SKM-1 (cell line): Measurements from ENCODE around the gene CDK2AP2.
A peak's percentile ranks its signal among the peaks of the same experiment; 100 is the strongest.
"Not testable (repeated sequence)": the region's sequence is repeated elsewhere in the genome, so short reads cannot be mapped to it uniquely, and the experiment has no call there.

Source experiments
- DNase-seq: peaks from one replicate; lab custom pipeline; 2025; ENCODE audit not compliant: unreplicated experiment; lab: John Stamatoyannopoulos, UW

CDK2AP2 gene

DNA sequence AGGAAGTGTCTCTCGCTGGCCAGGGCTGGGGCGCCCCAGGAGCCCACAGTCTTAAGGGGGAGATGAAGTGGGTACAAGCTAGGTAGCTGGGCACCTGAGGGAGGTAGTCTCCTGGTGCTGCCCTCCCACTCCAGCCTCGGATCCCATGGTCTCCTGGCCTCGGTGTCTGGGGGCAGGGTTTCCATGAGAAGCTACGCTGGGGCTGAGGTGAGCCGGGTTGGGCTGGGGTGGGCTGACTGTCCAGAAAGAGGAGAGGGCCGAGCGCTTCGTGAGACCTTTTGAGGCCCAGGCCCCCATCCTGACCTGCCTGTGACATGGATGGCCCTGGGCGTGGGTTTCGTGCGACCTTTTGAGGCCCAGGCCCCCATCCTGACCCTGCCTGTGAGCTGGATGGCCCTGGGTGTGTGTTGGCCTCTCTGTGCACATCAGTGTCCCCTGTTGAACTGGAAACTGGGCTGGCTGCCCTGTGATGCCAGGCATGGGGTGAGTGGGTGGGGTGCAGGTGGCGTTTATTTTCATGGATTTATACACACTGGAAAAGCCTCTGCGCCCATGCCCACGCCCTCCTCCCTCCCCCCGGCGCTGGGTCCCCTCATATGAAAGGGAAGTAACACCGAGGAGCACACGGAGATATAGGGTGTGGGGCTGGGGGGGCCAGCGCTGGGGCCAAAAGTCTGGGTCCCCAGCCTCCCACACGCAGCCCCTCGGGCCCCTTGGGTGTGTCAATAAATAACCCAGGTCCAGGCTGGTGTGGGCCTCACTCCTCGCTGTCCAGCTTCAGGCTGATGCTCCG lies 16.5 kb downstream of the CDK2AP2 start:
- DNase-seq, result no peak

DNA sequence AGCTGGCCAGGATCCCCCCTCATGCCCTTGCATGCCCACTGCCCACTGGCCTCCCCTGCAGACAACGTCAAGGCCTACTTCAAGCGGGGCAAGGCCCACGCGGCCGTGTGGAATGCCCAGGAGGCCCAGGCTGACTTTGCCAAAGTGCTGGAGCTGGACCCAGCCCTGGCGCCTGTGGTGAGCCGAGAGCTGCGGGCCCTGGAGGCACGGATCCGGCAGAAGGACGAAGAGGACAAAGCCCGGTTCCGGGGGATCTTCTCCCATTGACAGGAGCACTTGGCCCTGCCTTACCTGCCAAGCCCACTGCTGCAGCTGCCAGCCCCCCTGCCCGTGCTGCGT lies 17.3 kb downstream of the CDK2AP2 start:
- DNase-seq, result no peak

DNA sequence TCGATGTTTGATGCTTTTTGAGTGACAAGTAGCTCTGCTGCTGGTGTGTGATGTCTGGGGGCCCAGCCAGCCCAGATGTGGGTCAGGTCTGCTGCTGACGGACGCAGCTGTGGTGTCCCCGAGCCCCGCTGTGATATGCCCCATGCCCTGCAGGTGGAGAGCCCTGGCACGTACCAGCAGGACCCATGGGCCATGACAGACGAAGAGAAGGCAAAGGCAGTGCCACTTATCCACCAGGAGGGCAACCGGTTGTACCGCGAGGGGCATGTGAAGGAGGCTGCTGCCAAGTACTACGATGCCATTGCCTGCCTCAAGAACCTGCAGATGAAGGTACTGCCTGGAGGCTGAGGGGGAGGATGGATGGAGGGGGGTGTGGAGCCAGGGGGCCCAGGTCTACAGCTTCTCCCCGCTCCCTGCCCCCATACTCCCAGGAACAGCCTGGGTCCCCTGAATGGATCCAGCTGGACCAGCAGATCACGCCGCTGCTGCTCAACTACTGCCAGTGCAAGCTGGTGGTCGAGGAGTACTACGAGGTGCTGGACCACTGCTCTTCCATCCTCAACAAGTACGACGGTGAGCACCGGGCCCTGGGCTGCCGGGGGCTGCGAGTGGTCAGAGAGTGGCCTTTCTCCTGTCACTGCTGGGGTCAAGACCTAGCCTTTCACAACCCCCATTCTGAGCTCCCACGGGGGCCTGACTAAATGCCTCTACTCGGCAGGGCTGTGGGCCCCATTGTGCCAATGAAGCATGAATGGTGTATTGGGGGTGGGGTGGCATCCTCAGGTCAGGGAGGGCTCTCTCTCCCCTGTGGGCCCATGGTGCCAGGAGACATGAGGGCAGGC lies 17.9 kb downstream of the CDK2AP2 start:
- no peak for DNase-seq

DNA sequence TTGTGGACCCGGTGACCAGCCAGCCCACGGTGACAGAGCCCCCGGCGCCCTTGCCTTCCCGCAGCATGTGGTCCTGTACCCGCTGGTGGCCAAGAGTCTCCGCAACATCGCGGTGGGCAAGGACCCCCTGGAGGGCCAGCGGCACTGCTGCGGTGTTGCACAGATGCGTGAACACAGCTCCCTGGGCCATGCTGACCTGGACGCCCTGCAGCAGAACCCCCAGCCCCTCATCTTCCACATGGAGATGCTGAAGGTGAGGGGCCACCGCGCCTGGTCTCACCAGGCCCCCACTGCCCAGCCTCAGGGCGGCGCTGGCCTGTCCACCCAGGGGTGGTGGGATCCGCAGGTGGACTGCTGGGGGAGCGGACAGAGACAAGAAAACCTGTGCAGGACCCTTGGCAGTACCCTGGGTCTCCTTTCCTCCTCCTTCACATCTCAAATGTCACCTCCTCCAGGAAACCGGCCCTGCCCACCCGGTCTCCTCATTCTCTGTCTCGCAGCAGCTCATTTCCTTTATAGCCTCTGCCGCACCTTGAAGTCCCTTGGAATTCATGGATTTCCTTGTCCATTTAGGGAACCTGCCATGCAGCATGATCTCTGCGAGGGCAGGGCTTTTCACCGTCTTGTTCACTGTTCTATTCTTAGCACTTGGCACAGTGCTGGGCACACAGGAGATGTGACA lies 18.6 kb downstream of the CDK2AP2 start:
- no peak for DNase-seq

DNA sequence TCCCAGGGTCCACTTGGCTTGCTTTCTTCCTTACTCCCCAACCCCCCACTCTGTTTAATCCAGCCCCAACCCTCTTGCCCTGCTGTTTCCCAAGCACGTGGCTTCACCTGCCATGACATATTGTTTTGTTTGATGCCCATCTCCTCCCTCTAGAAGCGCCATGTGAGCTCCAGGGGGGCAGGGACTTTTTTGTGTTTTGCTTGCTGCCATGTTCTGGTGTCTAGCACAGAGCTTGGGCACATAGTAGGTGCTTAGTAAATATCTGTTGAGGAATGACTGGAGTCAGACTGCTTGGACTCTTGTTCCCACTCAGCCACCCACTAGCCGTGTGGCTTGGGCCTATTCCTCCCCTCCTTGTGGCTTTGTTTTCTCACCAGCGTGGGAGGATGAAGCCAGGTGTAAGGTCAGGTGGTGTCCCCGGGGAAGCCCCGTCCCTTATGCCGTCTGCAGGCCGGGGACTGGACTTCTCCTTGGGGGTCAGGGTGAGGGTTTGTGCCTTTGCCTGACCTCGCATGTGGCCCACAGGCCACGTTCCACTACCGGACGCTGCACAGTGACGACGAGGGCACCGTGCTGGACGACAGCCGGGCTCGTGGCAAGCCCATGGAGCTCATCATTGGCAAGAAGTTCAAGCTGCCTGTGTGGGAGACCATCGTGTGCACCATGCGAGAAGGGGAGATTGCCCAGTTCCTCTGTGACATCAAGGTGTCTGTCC lies 21.3 kb downstream of the CDK2AP2 start:
- DNase-seq, result no peak

DNA sequence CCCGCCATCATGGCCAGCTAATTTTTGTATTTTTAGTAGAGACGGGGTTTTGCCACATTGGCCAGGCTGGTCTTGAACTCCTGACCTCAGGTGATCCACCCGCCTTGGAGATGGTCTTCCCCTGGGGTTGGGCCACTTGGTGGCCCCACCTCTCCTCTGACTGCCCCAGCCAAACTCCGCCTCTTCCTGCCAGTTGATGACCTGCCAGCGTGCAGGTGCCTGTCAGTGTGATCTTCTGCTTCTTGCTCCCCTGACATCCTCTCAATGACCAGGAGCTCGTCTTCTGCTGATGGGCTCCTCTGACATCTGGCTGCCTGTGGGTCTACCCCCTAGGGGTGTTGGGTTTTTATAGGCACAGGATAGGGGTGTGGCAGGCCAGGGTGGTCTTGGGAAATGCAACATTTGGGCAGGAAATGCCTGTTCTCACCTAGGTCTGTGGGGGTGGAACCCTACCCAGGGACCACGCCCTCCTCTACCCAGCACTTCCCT lies 22.0 kb downstream of the CDK2AP2 start:
- not testable (repeated sequence) for DNase-seq

DNA sequence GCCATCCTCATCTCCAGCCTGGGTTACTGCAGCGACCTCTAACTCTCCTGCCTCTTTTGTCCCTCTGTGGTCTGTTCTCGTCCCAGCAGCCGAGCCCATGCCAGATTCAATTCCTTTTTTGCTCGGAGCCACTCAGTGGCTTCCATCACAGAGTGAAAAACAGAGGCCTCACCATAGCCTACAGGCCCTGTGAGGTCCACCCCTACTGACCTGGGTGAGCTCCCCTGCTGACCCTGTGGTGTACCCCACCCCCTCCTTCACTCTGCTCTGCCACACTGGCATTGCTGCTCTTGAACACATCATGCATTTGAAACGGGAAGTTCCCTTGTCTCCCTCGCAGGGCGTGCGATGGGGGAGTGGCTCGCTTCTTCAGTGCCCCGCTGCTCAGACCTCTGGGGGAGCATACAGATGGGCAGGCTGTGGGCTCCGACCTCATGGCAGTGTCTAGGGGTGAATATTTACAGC lies 23.1 kb downstream of the CDK2AP2 start:
- DNase-seq, result peak; percentile 14

DNA sequence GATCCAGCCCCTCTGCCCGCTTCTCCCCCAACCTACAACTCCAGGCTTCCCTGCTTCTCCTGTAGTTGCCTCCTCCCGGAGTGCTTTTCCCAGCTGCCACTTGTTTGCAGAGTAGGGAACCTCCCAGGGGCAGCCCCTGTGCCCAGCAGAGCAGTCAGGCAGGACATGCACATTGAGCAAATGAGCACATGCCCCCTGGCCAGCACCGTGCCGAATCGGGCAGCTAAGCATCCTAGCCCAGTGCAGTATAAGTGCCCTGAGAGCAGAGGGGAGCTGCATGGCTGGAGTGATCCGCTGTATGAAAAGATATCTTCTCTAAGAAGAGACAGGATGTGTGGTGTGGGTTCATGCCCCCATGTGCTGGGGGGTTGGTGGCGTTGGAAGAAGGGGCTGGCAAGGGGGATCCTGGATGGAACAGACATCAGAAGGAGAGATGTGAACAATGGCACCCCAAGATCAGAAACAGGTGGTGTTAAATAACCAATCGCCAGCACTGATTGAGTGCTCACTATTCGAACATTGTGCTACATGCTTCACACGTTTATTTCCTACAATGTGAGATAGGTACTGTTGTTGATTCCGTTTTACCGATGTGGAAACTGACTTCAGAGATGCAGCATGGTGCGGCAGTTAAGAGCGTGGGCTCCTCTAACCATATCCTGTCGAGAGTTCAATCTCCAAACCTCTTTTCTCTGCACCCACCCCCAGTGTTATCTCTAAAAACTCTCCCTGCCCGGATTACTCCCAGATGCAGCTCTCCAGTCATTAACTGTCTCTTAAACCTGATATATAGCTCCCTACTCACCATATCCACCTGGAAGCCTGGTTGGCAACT lies 23.9 kb downstream of the CDK2AP2 start:
- DNase-seq, result no peak

DNA sequence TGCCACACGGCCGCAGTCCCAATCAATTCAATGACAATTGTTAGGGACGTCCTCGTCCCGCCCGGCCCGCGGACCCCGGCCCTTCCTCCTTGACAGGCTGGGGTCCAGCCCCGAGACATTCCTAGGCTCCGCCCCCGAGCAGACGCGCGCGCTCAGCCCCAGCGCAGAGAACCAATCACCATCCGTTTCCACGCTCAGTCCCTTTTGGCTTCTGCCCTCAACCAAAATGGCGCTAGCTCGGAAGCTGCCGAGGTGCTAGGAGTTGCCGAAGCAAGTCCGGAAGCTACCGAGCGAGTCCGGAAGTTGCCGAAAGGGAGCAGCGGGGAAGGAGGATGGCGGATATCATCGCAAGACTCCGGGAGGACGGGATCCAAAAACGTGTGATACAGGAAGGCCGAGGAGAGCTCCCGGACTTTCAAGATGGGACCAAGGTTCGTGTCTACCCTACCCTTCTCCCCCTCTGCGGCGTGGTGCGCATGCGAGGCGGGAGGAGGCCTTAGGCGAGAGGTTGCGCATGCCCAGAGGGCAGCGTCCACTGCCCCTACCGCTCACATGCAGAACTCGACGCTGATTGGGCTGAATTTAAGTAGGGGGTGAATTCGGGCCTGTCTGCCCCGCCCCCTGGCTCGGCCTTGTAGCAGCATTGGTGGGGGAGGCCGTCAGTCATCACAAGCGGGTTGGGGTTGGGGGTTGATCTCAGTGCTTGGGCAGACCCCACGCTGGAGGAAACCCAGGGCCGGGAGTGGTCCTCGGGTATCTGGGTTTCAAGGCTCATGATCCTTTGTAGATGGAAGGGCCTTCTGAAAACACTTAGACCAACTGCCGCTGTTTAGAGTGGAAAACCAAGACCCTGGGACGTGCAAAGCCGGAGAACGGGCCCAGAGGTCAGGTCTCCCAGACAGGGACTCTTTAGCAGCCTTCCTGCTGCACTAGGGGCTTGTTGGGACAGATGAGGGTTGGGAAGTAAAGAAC lies 24.8 kb downstream of the CDK2AP2 start, which contains the start of gene AIP:
AIP (plus strand) TSS at position 200 of the 972 bp plus-strand sequence; CDS start at position 333, 133 bp downstream.
- peak; percentile 94 for DNase-seq

DNA sequence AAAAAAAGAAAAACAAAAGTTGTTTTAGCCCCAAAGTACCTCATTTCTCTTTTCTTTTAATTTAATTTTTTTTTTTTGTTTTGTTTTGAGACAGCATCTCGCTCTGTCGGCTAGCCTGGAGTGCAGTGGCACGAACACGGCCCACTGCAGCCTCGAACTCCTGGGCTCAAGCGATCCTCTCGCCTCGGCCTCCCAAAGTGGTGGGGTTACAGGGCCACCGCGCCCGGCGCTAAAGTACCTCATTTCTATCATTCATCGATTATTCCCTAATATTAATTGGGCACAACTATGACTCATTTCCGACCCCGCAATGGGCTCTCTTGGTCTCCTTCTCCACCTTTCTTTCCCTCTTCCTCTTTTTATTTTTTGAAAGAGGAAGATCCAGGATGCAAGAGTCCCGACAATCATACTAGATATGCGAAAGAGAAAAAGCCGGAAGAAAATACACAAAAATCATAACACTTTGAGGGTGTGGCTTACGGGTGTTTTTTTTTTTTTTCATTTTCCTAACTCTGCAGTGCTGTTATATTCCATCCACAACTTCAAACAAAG lies 25.6 kb downstream of the CDK2AP2 start:
- DNase-seq, result peak; percentile 64

DNA sequence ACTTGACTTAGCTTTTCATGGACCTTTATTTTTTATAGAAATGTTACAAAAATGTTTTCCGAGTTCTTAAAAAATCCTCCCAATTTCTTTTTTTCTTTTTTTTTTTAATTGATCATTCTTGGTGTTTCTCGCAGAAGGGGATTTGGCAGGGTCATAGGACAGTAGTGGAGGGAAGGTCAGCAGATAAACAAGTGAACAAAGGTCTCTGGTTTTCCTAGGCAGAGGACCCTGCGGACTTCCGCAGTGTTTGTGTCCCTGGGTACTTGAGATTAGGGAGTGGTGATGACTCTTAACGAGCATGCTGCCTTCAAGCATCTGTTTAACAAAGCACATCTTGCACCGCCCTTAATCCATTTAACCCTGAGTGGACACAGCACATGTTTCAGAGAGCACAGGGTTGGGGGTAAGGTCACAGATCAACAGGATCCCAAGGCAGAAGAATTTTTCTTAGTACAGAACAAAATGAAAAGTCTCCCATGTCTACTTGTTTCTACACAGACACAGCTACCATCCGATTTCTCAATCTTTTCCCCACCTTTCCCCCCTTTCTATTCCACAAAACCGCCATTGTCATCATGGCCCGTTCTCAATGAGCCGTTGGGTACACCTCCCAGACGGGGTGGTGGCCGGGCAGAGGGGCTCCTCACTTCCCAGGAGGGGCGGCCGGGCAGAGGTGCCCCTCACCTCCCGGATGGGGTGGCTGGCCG lies 30.5 kb downstream of the CDK2AP2 start:
- not testable (repeated sequence) for DNase-seq

DNA sequence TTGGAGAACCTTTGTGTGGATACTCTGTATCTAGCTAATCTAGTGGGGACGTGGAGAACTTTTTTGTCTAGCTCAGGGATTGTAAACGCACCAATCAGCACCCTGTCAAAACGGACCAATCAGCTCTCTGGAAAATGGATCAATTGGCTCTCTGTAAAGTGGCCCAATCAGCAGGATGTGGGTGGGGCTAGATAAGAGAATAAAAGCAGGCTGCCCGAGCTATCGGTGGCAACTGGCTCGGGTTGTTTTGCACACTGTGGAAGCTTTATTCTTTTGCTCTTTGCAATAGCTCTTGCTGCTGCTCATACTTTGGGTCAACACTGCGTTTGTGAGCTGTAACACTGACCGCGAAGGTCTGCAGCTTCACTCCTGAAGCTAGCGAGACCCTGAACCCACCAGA lies 31.3 kb downstream of the CDK2AP2 start:
- not testable (repeated sequence) for DNase-seq

DNA sequence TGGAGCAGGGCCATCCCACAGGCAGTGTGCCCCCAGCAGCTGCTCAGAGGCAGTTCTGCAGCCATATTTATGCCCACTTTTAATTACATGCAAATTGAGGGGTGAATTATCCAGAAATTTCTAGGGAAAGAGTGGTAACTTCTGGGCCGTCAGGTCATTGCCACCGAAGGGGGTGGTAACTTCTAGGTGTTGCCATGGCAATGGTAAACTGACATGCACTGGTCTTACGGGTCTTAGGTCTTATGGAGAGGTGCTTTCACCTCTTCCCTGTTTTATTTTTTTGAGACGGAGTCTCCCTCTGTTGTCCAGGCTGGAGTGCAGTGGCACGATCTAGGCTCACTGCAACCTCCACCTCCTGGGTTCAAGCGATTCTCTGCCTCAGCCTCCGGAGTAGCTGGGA lies 35.1 kb downstream of the CDK2AP2 start:
- no peak for DNase-seq

DNA sequence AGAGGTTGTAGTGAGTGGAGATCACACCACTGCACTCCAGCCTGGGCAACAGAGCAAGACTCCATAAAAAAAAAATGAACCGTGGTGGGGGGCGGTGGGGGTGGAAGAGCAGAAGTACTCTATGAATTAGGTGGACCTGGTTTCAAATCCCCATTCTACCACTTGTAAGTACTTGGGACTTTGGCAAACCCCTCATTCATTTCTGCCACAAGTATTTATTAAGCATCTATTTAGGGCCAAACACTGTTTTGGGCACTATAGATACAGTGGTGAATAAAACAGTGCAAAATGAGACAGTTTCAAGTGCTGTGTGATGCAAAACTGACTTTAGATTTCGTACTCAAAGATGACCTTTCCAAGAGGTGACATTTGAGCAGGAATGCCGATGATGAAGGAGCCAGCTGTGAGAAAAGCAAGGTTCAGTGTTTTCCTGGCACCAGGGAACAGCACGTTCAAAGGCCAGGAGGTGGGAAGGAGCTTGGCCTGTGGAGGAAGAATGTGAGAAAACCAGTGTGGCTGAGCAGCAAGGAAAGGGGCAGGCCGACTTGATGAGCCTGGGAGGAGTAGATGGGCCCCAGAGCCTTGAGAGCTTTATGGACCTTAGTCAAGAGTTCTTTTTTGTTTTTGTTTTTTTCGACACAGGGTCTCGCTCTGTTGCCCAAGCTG lies 37.5 kb downstream of the CDK2AP2 start:
- no peak for DNase-seq

DNA sequence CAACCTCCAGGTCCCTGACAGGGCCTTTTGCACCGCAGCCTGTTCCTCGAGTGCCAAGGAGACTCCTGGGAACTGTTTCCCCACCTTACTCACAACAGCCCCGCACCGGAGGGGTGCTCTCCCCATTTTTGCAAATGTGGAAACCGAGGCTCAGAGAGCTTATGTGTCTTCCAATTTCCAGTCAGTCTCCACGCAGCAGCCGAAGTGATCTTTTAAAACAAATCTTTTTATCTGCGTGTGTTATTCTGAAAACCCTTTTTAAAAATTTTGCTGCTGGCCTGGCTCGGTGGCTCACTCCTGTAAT lies 38.5 kb downstream of the CDK2AP2 start:
- DNase-seq, result no peak

DNA sequence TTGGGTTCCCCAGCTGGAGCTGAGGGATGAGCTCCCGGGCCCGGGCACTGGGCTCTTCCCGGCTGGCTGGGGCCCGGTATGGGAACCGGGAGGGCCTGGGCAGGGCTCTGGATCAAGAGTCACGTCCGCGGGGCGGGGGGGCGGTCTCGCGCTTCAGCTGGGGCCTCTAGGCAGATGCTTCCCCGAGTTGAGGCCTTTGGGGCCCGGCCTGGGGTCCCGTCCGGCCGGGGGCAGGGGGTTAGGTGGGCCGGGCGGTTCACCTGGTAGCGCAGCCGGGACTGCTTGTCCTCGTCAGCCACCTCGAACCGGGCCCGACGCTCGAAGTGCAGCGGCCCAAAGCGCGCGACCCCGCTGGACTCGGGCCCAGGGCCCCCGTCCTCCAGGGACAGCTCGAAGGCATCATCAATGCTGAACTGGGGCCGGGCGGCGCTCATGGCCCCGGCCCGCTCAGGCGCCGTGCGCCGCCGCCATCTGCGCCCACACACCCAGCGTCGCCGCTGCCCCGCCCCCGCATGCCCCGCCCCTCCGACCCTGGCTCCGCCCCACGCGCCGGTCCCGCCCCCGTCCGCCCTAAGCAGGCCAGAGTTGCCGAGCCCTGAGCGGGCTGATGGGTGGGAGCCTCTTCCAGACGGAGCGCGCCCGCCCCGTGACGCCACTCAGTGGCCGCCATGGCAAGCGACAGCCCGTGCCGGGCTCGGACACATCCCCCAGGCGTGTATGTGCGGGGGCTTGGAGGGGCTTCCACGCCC lies 39.0 kb downstream of the CDK2AP2 start, which contains the start of gene TMEM134:
TMEM134 (minus strand) TSS at position 493 of the 749 bp plus-strand sequence; CDS start at position 434, 59 bp downstream.
- DNase-seq, result peak; percentile 67

DNA sequence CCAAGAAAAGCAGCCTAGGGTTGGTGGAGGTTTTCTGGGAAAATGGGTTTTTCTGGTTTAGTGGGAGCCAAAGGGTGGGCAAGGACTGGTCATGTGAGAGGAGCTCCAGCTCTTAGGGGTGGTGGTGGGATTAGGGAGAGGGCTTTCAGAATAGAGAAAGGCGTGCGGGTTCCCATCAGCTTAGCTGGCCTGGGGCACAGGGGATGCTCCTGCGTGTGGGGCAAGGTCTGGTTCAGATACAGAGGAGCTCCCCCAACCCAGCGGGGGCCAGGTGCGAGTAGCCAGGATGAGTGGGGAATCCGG lies 39.6 kb downstream of the CDK2AP2 start:
- no peak for DNase-seq
